ENCODE data around the gene PLOD3. TPM values are rescaled to one million over a fixed set of nuclear protein-coding genes. Genes with fewer than 3 reads are reported as not detected.

The PLOD3 gene
- total and polyA plus RNA-seq, 2 donors (not counting 1 experiment from before 2014, with no cell fraction given) = 40.1 to 47.5 TPM

DNA sequence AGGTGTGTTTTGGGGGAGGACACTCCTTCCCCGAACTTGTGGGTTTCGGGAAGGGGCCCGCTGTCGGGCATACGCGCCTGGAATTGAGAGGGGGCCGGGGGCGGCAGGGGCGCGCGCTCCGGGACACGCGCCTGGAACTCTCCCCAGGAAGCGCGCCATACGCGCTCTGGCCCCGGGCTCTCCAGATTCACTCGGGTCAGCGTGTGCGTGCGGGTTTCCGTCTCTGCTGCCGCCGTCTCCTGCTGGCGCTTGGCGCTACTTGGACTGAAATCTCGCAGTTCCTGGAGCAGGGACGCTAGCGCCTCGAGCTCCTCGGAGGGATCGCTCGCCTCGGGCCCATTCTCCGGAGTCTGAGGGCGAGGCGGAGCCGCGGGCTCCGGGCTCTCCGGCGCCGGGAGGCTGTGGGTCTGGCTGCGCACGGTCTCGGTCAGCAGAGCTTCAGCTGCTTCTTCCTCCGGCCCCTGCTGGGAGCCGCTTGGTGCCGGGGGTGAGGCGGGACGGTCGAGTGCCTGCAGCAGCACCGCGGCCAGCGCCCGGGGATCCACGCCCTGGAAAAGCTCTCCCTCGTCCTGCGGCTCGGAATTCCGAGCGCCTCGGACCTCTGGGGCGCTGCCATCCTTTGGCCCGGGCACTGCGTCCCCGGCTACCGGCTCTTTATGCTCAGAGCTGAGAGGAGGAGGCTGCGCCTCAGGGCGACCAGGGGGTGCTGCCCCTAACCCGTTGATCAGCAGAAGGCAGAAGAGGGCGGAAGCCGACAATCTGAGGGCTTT, 53.1 kb downstream of the PLOD3 start:
- Mint-ChIP-seq H3K4me1 (peaks cover 34% of the 10 kb centered on the region), H3K4me3 (peak overlapping the region; percentile 82), H3K9me3 (ENCODE audit: insufficient read depth) (no peaks in the 10 kb centered on the region), H3K27me3 (peaks cover 43% of the 10 kb centered on the region), H3K27ac (no peak overlapping the region)
- H3K79me2 ChIP-seq (ENCODE audit: control insufficient read depth, insufficient read depth, low read length) = no peaks in the 10 kb centered on the region
- H2AFZ ChIP-seq (ENCODE audit: insufficient read depth, low read depth, low read length, poor library complexity, severe bottlenecking) = peak overlapping the region; percentile 80
- WGBS (ENCODE audit: insufficient coverage) = 4% methylated on average over 73 of the region's 75 CpGs
- peak overlapping the region; percentile 67 for H3K9ac ChIP-seq (ENCODE audit: low read length)
- TF ChIP-seq, protein P1, sequence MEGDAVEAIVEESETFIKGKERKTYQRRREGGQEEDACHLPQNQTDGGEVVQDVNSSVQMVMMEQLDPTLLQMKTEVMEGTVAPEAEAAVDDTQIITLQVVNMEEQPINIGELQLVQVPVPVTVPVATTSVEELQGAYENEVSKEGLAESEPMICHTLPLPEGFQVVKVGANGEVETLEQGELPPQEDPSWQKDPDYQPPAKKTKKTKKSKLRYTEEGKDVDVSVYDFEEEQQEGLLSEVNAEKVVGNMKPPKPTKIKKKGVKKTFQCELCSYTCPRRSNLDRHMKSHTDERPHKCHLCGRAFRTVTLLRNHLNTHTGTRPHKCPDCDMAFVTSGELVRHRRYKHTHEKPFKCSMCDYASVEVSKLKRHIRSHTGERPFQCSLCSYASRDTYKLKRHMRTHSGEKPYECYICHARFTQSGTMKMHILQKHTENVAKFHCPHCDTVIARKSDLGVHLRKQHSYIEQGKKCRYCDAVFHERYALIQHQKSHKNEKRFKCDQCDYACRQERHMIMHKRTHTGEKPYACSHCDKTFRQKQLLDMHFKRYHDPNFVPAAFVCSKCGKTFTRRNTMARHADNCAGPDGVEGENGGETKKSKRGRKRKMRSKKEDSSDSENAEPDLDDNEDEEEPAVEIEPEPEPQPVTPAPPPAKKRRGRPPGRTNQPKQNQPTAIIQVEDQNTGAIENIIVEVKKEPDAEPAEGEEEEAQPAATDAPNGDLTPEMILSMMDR (IDR thresholded peaks at IDR 0.05) = no peak
- TF ChIP-seq EZH2 (IDR thresholded peaks at IDR 0.05; ENCODE audit: borderline replicate concordance, insufficient read depth, low read depth, low read length, poor library complexity, severe bottlenecking) = no peak
- peaks cover 46 to 56% of the 10 kb centered on the region in 2 donors for H3K4me1 ChIP-seq (ENCODE audit: control insufficient read depth in 2 of 2, insufficient read depth in 2 of 2, low read length in 2 of 2)
- DNase-seq = peak; percentile 53
- H3K27ac ChIP-seq (ENCODE audit: low read length in 2 of 2) = no peak overlapping the region
- peaks cover 26% of the 10 kb centered on the region for H4K20me1 ChIP-seq (ENCODE audit: control insufficient read depth, insufficient read depth, low read length, poor library complexity, severe bottlenecking)
- POLR2A ChIA-PET = interaction anchor here (0.6 kb wide), 1 partner anchor 202 kb away, joined by 7 read pairs; no protein-coding TSS in a partner anchor
- CTCF ChIA-PET = interaction anchor here (1.1 to 1.8 kb wide), 2 partner anchors 20 to 23 kb away, joined by 3 to 11 read pairs; no protein-coding TSS in a partner anchor
- H3K27me3 ChIP-seq (replicated peaks in 1 of 4; ENCODE audit: control extremely low read depth in 1 of 4, control insufficient read depth in 3 of 4, insufficient read depth in 4 of 4, low read length in 3 of 4) = peaks cover 0 to 69% (median 46%) of the 10 kb centered on the region in 4 experiments
- no peaks in the 10 kb centered on the region for H3K36me3 ChIP-seq (replicated peaks in 1 of 2; ENCODE audit: control extremely low read depth in 1 of 2, control insufficient read depth in 1 of 2, extremely low read depth in 1 of 2, insufficient read depth in 2 of 2, low read length in 1 of 2)
- intact Hi-C loops (cut with micrococcal nuclease) = no loop called here
- peaks cover 0 to 29% (median 3%) of the 10 kb centered on the region in 3 donors for H3K9me3 ChIP-seq (ENCODE audit: control extremely low read depth in 1 of 3, control insufficient read depth in 2 of 3, insufficient read depth in 1 of 3, low read length in 2 of 3)
- H3K4me3 ChIP-seq (ENCODE audit: control extremely low read depth in 1 of 5, extremely low read depth in 1 of 5, insufficient read depth in 1 of 5, low read depth in 2 of 5, low read length in 4 of 5) = peak overlapping the region in 3 of 5 experiments; percentile 50 to 64 (median 60)
- no peak for ATAC-seq (ENCODE audit: low read depth)
- H3K4me2 ChIP-seq (replicated peaks; ENCODE audit: low read depth, low read length, poor library complexity, severe bottlenecking) = peak overlapping the region; percentile 99

Measured in B cell (primary cell).